Epithelial cell of proximal tubule (primary cell): Measurements from ENCODE around the gene FTO. TPM values are rescaled to one million over a fixed set of nuclear protein-coding genes. Genes with fewer than 3 reads are reported as not detected.
A peak's percentile ranks its signal among the peaks of the same experiment; 100 is the strongest.

Source experiments
- DNase-seq: peaks from one replicate; pipeline ENCODE4 v3.0.0-alpha.2; 2011; ENCODE audit warnings: low read depth
- H3K4me3 ChIP-seq: 2 replicates; pipeline ENCODE4 v1.5.1; 2011; ENCODE audit warnings: low read depth, mild to moderate bottlenecking, low read length
- total RNA-seq: library from RNA; depleted of rRNA; stranded (reverse); fragments of >200 nt; gene quantifications from 2 replicates; pipeline ENCODE4 v1.2.3, GENCODE V29; 2015
- TF ChIP-seq, protein P1 (sequence below): conservative IDR thresholded peaks from 2 replicates; pipeline ENCODE4 v1.5.1; 2012; ENCODE audit warnings: low read depth, mild to moderate bottlenecking, low read length

Gene FTO
- total RNA-seq, 1 donor from 2014 or later = 62.7 TPM

DNA sequence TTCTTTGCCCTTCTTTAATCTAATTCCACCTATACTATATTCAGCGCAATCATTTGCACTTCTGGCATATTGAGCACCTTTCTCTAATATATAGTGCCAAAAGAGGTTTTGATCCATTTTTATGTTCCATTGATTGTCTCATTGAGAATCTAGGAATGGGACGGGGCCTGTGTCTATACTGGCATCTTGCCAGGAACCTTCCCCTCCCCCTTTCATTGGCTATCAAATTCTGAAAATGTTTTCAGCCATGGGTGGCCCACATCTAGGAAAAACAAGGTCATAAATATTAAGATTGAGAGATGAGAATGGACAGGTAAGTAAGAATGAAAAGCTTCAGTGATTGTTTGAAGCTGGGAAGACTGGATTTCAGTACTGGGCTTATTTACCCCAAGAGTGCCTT, 159.9 kb downstream of the FTO start:
- TF ChIP-seq, protein P1, sequence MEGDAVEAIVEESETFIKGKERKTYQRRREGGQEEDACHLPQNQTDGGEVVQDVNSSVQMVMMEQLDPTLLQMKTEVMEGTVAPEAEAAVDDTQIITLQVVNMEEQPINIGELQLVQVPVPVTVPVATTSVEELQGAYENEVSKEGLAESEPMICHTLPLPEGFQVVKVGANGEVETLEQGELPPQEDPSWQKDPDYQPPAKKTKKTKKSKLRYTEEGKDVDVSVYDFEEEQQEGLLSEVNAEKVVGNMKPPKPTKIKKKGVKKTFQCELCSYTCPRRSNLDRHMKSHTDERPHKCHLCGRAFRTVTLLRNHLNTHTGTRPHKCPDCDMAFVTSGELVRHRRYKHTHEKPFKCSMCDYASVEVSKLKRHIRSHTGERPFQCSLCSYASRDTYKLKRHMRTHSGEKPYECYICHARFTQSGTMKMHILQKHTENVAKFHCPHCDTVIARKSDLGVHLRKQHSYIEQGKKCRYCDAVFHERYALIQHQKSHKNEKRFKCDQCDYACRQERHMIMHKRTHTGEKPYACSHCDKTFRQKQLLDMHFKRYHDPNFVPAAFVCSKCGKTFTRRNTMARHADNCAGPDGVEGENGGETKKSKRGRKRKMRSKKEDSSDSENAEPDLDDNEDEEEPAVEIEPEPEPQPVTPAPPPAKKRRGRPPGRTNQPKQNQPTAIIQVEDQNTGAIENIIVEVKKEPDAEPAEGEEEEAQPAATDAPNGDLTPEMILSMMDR = no peak
- no peak overlapping the region for H3K4me3 ChIP-seq
- no peak for DNase-seq

DNA sequence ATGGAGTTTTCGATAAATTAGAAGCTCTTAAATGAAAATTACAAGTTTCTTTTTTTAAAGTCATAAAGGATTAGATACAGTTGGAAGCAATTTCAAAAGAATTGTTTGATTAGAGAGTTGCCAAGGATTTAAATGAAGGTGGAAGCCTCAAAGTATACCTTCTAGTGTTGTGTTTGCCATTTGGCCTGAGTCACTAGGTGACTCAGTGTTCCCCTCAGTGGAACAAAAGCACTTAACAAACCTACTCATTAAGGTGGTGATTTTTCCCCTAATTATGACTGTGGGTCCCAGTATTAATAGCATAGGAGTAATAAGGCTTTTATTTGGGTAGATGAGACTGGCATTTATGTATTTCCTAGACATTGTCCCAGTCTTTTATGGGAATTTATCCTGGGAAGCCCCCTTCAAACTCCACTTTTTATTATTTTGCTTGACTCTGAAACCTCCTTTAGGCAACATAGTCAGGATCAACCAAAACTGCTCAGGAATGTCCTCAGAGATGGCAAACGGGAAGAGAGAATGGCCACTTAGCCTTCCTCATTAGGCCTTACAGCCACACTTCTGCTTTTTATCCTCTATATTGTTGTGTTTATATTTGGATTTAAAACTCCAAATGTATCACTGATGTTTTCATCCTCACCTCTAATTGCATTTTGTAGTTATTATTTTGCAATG, 161.0 kb downstream of the FTO start:
- DNase-seq = no peak
- no peak overlapping the region for H3K4me3 ChIP-seq
- TF ChIP-seq, protein P1 = no peak

DNA sequence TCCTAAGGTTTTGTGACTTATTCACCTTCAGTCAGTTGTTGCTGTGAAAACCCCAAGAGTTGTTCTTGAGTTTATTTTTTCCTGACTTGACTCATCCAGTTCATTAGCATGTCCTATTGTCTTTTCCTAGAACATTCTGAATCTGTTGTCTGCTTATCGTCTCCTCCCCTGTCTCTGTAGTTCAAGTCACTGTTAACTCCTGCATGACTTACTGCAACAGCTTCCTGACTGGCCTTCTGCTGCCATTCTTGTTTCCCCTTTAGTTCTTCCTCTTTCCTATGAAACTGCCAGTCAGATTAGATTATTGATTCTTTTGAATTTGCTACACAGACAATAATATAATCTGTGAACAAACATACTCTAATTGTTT, 161.5 kb downstream of the FTO start:
- TF ChIP-seq, protein P1 = no peak
- no peak overlapping the region for H3K4me3 ChIP-seq

DNA sequence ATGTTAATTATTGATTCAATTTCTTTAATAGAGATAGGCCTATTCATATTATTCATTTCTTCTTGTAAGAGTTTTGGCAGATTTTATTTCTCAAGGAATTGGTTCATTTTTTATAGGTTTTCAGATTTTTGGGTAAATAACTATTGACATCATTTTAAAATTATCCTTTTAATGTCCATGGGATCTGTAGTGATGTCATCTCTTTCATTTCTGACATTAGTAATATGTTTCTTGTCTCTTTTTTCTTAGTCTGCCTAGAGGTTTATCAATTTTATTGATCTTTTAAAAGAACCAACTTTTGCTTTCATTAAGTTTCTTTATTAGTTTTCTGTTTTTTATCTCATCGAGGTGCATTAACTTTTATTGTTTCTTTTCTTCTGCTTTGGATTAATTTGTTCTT, 162.6 kb downstream of the FTO start:
- no peak for DNase-seq
- H3K4me3 ChIP-seq = no peak overlapping the region

More for the DNA sequence above, 161.5 kb downstream of the FTO start:
- DNase-seq = peak; percentile 79

DNA sequence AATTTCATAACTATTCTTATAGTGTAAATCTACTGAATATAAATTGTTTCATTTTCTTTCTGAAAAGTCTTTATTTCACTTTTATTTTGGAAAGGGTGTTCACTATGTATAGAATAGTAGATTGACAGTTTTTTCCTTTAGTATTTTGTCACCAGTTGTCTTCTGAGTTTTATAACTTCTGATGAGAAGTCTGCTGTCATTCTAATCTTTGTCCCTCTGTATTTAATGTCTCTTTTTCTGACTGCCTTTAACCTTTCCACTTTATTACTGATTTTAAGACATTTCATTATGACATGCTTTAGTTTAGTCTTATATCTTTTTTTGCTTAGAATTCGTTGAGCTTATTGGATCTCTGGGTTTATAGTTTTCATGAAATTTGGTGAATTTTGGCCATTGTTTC, 166.9 kb downstream of the FTO start:
- no peak overlapping the region for H3K4me3 ChIP-seq
- TF ChIP-seq, protein P1 = no peak
- DNase-seq = no peak

More for the DNA sequence above, 162.6 kb downstream of the FTO start:
- TF ChIP-seq, protein P1 = no peak

DNA sequence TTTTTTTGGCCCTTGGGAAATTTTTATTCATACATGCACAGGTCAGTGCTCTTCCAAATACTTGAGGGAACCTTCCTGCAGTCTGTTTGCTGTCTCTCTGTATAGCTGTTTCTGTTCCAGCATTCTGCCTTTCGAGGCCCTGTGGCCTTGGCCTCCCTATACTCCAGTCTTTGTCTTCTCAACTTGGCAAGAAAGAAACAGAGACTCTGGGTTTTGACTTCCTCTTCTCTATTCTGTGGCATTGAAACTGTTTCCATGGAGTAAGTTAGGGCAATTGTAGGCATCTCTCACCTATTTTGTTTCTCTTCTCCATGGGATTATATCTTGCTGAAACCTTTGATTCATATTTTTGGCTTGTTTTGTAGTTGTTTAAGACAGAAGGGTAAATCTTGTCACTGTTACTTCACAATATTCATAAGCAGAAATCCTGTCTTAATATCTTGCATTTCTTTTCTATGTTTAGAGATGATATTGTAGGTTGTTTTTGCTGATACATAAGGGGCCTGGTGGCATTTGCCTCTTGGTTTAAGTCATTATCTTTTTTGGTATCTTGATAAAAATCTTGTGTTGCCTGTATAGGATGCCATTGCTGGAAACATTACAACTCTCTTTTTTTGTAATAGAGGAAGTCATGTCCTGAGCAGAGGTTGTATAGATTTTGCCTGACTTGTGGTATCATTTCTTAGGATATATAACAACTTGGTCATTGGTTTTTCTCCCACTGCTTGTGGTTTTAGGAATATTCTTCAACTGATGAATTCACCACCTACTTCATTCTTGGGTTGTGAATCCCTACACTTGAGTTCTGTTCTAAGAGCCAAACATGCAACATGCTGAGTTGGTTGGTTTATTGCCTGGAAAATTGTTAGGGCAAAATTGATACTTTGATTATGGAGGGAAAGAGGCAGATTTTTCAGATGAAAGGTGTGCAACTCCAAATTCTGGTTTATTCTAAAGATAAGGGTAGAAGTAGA, 168.6 kb downstream of the FTO start:
- no peak overlapping the region for H3K4me3 ChIP-seq
- DNase-seq = peak; percentile 19

More for the DNA sequence above, 168.6 kb downstream of the FTO start:
- TF ChIP-seq, protein P1 = no peak
